HEK293T (cell line): Measurements from ENCODE around the gene ZBTB42.

Experiments
- CTCF ChIA-PET: fragments of 350-600 bp; formaldehyde crosslinking; extraction: SDS; loops from one replicate; lab custom pipeline; 2021; ENCODE audit warnings: antibody characterized with exemption, inconsistent platforms; lab: Yijun Ruan, JAX
- POLR2A ChIA-PET: fragments of 350-600 bp; formaldehyde crosslinking; extraction: SDS; loops from one replicate; lab custom pipeline; 2020; ENCODE audit warnings: antibody characterized with exemption, inconsistent platforms; lab: Yijun Ruan, JAX
- DNase-seq: peaks from one replicate; pipeline ENCODE4 v3.0.0; 2012; ENCODE audit warnings: mixed read lengths; ENCODE audit errors: extremely low spot score
- ARNT ChIP-seq: fragments of 450-650 bp; IDR thresholded peaks from 2 replicates; pipeline ENCODE4 v1.6.1; 2017; ENCODE audit warnings: mild to moderate bottlenecking
- BHLHE40 ChIP-seq: fragments of 450-650 bp; IDR thresholded peaks from 2 replicates; pipeline ENCODE4 v1.6.1; 2016; ENCODE audit warnings: mild to moderate bottlenecking, moderate library complexity, borderline replicate concordance
- CTBP1 ChIP-seq: fragments of 450-650 bp; IDR thresholded peaks from 2 replicates; pipeline ENCODE4 v1.6.1; 2016; ENCODE audit warnings: borderline replicate concordance
- ELF4 ChIP-seq: fragments of 450-650 bp; IDR thresholded peaks from 2 replicates; pipeline ENCODE4 v1.6.1; 2017; ENCODE audit warnings: antibody characterized with exemption
- FOXA1 ChIP-seq: fragments of 450-650 bp; IDR thresholded peaks from 2 replicates; pipeline ENCODE4 v1.6.1; 2016; ENCODE audit warnings: mild to moderate bottlenecking
- FOXK2 ChIP-seq: fragments of 450-650 bp; IDR thresholded peaks from 2 replicates; pipeline ENCODE4 v1.6.1; 2016; ENCODE audit warnings: mild to moderate bottlenecking
- FOXM1 ChIP-seq: fragments of 450-650 bp; IDR thresholded peaks from 2 replicates; pipeline ENCODE4 v1.6.1; 2017; ENCODE audit warnings: mild to moderate bottlenecking, borderline replicate concordance
- HDGF ChIP-seq: fragments of 450-650 bp; IDR thresholded peaks from 2 replicates; pipeline ENCODE4 v1.6.1; 2017; ENCODE audit warnings: antibody characterized with exemption, borderline replicate concordance
- L3MBTL2 ChIP-seq: fragments of 450-650 bp; conservative IDR thresholded peaks from 2 replicates; pipeline ENCODE4 v1.6.1; 2016; ENCODE audit warnings: mild to moderate bottlenecking
- LEF1 ChIP-seq: fragments of 450-650 bp; IDR thresholded peaks from 2 replicates; pipeline ENCODE4 v1.6.1; 2017; ENCODE audit warnings: mild to moderate bottlenecking, borderline replicate concordance
- NFRKB ChIP-seq: fragments of 450-650 bp; IDR thresholded peaks from 2 replicates; pipeline ENCODE4 v1.6.1; 2016; ENCODE audit warnings: mild to moderate bottlenecking, moderate library complexity
- PKNOX1 ChIP-seq: fragments of 450-650 bp; IDR thresholded peaks from 2 replicates; pipeline ENCODE4 v1.6.1; 2016
- SP1 ChIP-seq: fragments of 450-650 bp; IDR thresholded peaks from 2 replicates; pipeline ENCODE4 v1.6.1; 2017
- SUZ12 ChIP-seq: fragments of 450-650 bp; IDR thresholded peaks from 2 replicates; pipeline ENCODE4 v1.6.1; 2016; ENCODE audit warnings: mild to moderate bottlenecking
- TARDBP ChIP-seq: fragments of 450-650 bp; IDR thresholded peaks from 2 replicates; pipeline ENCODE4 v1.6.1; 2016
- ZNF384 ChIP-seq: fragments of 450-650 bp; IDR thresholded peaks from 2 replicates; pipeline ENCODE4 v1.6.1; 2016

ZBTB42 gene

GRCh38 chr14:104844306-104845032 lies 43.6 kb downstream of the ZBTB42 start:
- ChIA-PET POLR2A (no interaction called here), CTCF (no interaction called here)
- TF ChIP-seq HDGF (no peak), SP1 (no peak), SUZ12 (no peak), TARDBP (no peak), FOXK2 (no peak), L3MBTL2 (no peak), ZNF384 (no peak), LEF1 (no peak), BHLHE40 (no peak), NFRKB (no peak), FOXM1 (no peak), ARNT (no peak), CTBP1 (no peak), ELF4 (no peak), FOXA1 (no peak), PKNOX1 (no peak)
- DNase-seq, result no peak

GRCh38 chr14:104845033-104845666 lies 44.2 kb downstream of the ZBTB42 start:
- CTCF ChIA-PET, result no interaction called here
- TF ChIP-seq L3MBTL2, result no peak
- TF ChIP-seq ZNF384, result no peak
- TF ChIP-seq LEF1, result no peak
- TF ChIP-seq SP1, result no peak
- TF ChIP-seq PKNOX1, result no peak
- TF ChIP-seq ELF4, result no peak
- TF ChIP-seq FOXA1, result no peak
- TF ChIP-seq NFRKB, result no peak
- no peak for TF ChIP-seq TARDBP
- no peak for TF ChIP-seq FOXK2
- no peak for TF ChIP-seq CTBP1
- no peak for TF ChIP-seq BHLHE40
- TF ChIP-seq HDGF, result no peak
- no peak for TF ChIP-seq FOXM1
- POLR2A ChIA-PET, result no interaction called here
- no peak for DNase-seq

- TF ChIP-seq ARNT, result no peak
- no peak for TF ChIP-seq PKNOX1
- TF ChIP-seq ELF4, result no peak
- no peak for TF ChIP-seq ZNF384
- no peak for TF ChIP-seq L3MBTL2
- no peak for TF ChIP-seq LEF1
- TF ChIP-seq CTBP1, result no peak
- no peak for TF ChIP-seq BHLHE40
- CTCF ChIA-PET, result interaction anchor here (0.7 kb wide), 1 partner anchor 19 kb away, joined by 4 read pairs; no protein-coding TSS in a partner anchor
- no peak for DNase-seq
- POLR2A ChIA-PET, result interaction anchor here (1.6 kb wide), 1 partner anchor 93 kb away, joined by 5 read pairs; the partner anchor contains the start of gene SIVA1
Observed at GRCh38 chr14:104845834-104846441, 45.0 kb downstream of the ZBTB42 start.

GRCh38 chr14:104852280-104852663 lies 51.4 kb downstream of the ZBTB42 start:
- ChIA-PET CTCF (no interaction called here), POLR2A (interaction anchor here (1.5 to 2.3 kb wide), 2 partner anchors 11 to 99 kb away, joined by 4 to 7 read pairs; partner anchors contain the start of gene SIVA1)
- TF ChIP-seq FOXA1, result no peak
- no peak for TF ChIP-seq ARNT
- TF ChIP-seq FOXK2, result no peak
- no peak for TF ChIP-seq PKNOX1
- TF ChIP-seq CTBP1, result no peak
- no peak for TF ChIP-seq BHLHE40
- no peak for TF ChIP-seq NFRKB
- no peak for TF ChIP-seq L3MBTL2
- no peak for TF ChIP-seq TARDBP
- no peak for TF ChIP-seq ELF4
- no peak for TF ChIP-seq FOXM1
- TF ChIP-seq LEF1, result no peak
- no peak for TF ChIP-seq HDGF
- DNase-seq, result peak; percentile 5
